ENCODE data around the gene MTSS2. TPM values are rescaled to one million over a fixed set of nuclear protein-coding genes. Genes with fewer than 3 reads are reported as not detected.

Gene MTSS2
- total and polyA plus RNA-seq, 2 experiments from 2014 or later: 1.6 to 19.6 TPM

DNA sequence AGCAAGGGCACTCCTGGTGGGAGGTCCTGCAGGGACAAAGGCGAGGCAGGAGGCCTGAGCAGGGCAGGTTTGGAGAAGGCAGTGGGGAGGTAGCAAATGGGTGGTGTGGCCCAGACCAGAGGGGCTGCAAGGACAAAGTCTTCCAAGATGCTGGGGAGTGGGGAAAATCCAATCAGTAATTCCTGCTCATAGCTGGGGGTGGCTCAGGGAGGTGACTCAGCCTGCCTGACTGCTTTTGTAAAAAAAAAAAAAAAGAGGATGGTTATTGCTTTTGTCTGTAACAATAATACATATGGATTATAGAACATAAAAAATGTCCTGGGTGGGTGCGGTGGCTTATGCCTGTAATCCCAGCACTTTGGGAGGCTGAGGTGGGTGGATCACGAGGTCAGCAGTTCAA is 34.3 kb downstream of the MTSS2 start:
- no peak overlapping the region for H3K4me2 ChIP-seq
- H3K9me2 ChIP-seq (ENCODE audit: insufficient read depth): no peaks in the 10 kb centered on the region
- H3K36me3 ChIP-seq (ENCODE audit: insufficient read depth): no peaks in the 10 kb centered on the region
- TF ChIP-seq, protein P1, sequence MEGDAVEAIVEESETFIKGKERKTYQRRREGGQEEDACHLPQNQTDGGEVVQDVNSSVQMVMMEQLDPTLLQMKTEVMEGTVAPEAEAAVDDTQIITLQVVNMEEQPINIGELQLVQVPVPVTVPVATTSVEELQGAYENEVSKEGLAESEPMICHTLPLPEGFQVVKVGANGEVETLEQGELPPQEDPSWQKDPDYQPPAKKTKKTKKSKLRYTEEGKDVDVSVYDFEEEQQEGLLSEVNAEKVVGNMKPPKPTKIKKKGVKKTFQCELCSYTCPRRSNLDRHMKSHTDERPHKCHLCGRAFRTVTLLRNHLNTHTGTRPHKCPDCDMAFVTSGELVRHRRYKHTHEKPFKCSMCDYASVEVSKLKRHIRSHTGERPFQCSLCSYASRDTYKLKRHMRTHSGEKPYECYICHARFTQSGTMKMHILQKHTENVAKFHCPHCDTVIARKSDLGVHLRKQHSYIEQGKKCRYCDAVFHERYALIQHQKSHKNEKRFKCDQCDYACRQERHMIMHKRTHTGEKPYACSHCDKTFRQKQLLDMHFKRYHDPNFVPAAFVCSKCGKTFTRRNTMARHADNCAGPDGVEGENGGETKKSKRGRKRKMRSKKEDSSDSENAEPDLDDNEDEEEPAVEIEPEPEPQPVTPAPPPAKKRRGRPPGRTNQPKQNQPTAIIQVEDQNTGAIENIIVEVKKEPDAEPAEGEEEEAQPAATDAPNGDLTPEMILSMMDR (conservative IDR thresholded peaks at IDR 0.05; ENCODE audit: low read depth in 2 of 2): 0 out of 4 replicates have a peak, but pooled peaks of 1 of the 2 experiments have one; percentile 5
- TF ChIP-seq EZH2phosphoT487 (IDR thresholded peaks at IDR 0.05; ENCODE audit: unreplicated experiment) (no peak), JUNB (IDR thresholded peaks at IDR 0.05; ENCODE audit: unreplicated experiment) (no peak), ZNF462 (CRISPR knock-in tag; IDR thresholded peaks at IDR 0.05) (no peak), ZNF331 (CRISPR knock-in tag; IDR thresholded peaks at IDR 0.05; ENCODE audit: low read depth) (no peak), STAT1 (IDR thresholded peaks at IDR 0.05; ENCODE audit: unreplicated experiment) (no peak)
- no peaks in the 10 kb centered on the region for H3K4me1 ChIP-seq (ENCODE audit: insufficient read depth)
- H3K27ac ChIP-seq (ENCODE audit: low read depth): no peak overlapping the region
- Mint-ChIP-seq H3K27me3 (ENCODE audit: insufficient read depth, low read depth, poor library complexity) (peaks cover 3% of the 10 kb centered on the region), H3K27ac (peak overlapping the region; percentile 82; the same call in 1 of the 2 replicates), H3K4me3 (no peak overlapping the region), H3K36me3 (ENCODE audit: low read depth) (peaks cover 18% of the 10 kb centered on the region), H3K9me3 (peaks cover 12% of the 10 kb centered on the region), H3K4me1 (peaks cover 15% of the 10 kb centered on the region)
- ATAC-seq: peak; percentile 40
- no peak overlapping the region for H3K4me3 ChIP-seq
- H4K20me1 ChIP-seq (replicated peaks; ENCODE audit: insufficient read depth): no peaks in the 10 kb centered on the region
- H2AFZ ChIP-seq: no peak overlapping the region
- no peaks in the 10 kb centered on the region for H3F3A ChIP-seq (replicated peaks; ENCODE audit: low read depth)
- DNase-seq (ENCODE audit: low spot score): no peak
- H3K79me2 ChIP-seq (replicated peaks; ENCODE audit: insufficient read depth): no peaks in the 10 kb centered on the region
- H3K27me3 ChIP-seq (ENCODE audit: insufficient read depth): no peaks in the 10 kb centered on the region

Data from GM23338 (cell line).